Lung (tissue), 12 donors: Measurements from ENCODE around the gene TMEM222. TPM values are rescaled to one million over a fixed set of nuclear protein-coding genes. Genes with fewer than 3 reads are reported as not detected.
A peak's percentile ranks its signal among the peaks of the same experiment; 100 is the strongest.

Experiments used
- ATAC-seq: fragments of 200-7000 bp; cut with Tn5 transposase; one replicate; pipeline ENCODE4 v1.9.1; 2020; ENCODE audit warnings: moderate number of reproducible peaks; ENCODE audit not compliant: insufficient read depth, low FRiP score
- DNase-seq, 3 donors: peaks; one replicate each; pipeline ENCODE4 v3.0.0-alpha.2; 2013 to 2017
- H3K27ac ChIP-seq, 2 donors: one replicate each; pipeline ENCODE4 v1.5.1; 2013; ENCODE audit warnings: mild to moderate bottlenecking in 2 of 2, moderate library complexity in 2 of 2, control low read depth in 1 of 2, inconsistent platforms in 1 of 2, low read depth in 1 of 2, low read length in 1 of 2
- H3K27me3 ChIP-seq, 3 donors: one replicate each; pipeline ENCODE4 v1.5.1; 2013; ENCODE audit warnings: low read length in 2 of 3; ENCODE audit not compliant: control insufficient read depth in 3 of 3, insufficient read depth in 3 of 3
- H3K36me3 ChIP-seq, 4 donors: one replicate each; pipeline ENCODE4 v1.5.1; 2013; ENCODE audit warnings: low read length in 4 of 4, mild to moderate bottlenecking in 1 of 4, moderate library complexity in 1 of 4; ENCODE audit not compliant: control insufficient read depth in 4 of 4, insufficient read depth in 4 of 4
- H3K4me1 ChIP-seq, 5 donors: one replicate each; pipeline ENCODE4 v1.5.1; 2013; ENCODE audit warnings: low read length in 5 of 5, mild to moderate bottlenecking in 2 of 5, moderate library complexity in 1 of 5; ENCODE audit not compliant: control insufficient read depth in 5 of 5, insufficient read depth in 5 of 5
- H3K4me3 ChIP-seq: one replicate; pipeline ENCODE4 v1.5.1; 2013; ENCODE audit warnings: mild to moderate bottlenecking, control low read depth, moderate library complexity
- H3K9ac ChIP-seq, 2 donors: one replicate each; pipeline ENCODE4 v1.5.1; 2013; ENCODE audit warnings: low read length in 2 of 2, control low read depth in 1 of 2; ENCODE audit not compliant: insufficient read depth in 1 of 2
- H3K9me3 ChIP-seq, 4 donors: one replicate each; pipeline ENCODE4 v1.5.1; 2013; ENCODE audit warnings: low read length in 3 of 4, mild to moderate bottlenecking in 1 of 4, moderate library complexity in 1 of 4; ENCODE audit not compliant: control insufficient read depth in 4 of 4, insufficient read depth in 3 of 4
- CTCF ChIP-seq: IDR thresholded peaks from 2 replicates; pipeline ENCODE4 v1.5.1; 2012; ENCODE audit warnings: mild to moderate bottlenecking; ENCODE audit errors: control extremely low read depth, extremely low read depth
- WGBS, 2 donors: extraction: QIAGEN DNeasy Blood & Tissue Kit; methylation state at CpG; one replicate each; pipeline ENCODE4 v1.1.7; 2013; 5-methylcytosine and 5-hydroxymethylcytosine counted together
- polyA plus RNA-seq, 2 donors: library from polyadenylated mRNA; stranded (reverse); fragments of 200-250 nt; gene quantifications; one replicate each; pipeline ENCODE4 v1.2.1, GENCODE V29; 2013
- total RNA-seq, 2 donors: library from RNA; depleted of rRNA in 1 of 2; stranded (reverse); fragments of >200 nt in 1 of 2; gene quantifications; one replicate each; pipeline ENCODE4 v1.2.1, GENCODE V29; 2014 to 2021
- donor health status: control.
- donor health status: control.
- donor health status: Bipolar disorder and iron deficiency.
- donor health status: healthy.
- donor health status: DM: yes; HTN: yes; CAD: no.

Gene TMEM222
- total and polyA plus RNA-seq, 4 donors: 25.2 to 51.5 (median 48.4) TPM

- H3K27me3 ChIP-seq: no peaks in the 10 kb centered on the region
- peak overlapping the region; percentile 50 to 70 for H3K27ac ChIP-seq
- peak; percentile 87 for ATAC-seq
- DNase-seq: peak; percentile 94 to 97 (median 97)
- 17 to 32% methylated on average over 5 of the region's 5 CpGs for WGBS, 2 donors
- no peak overlapping the region for H3K4me3 ChIP-seq
- H3K4me1 ChIP-seq: peaks cover 4 to 42% (median 13%) of the 10 kb centered on the region in 5 donors
- peak; percentile 99 for TF ChIP-seq CTCF
- peaks cover 0 to 55% (median 28%) of the 10 kb centered on the region in 4 donors for H3K36me3 ChIP-seq
- no peaks in the 10 kb centered on the region for H3K9me3 ChIP-seq
- H3K9ac ChIP-seq: peak overlapping the region in 1 of 2 donors; percentile 63
Measured at GRCh38 chr1:27300341-27301051, 21.5 kb upstream of the TMEM222 start.

- ATAC-seq (no peak), DNase-seq (no peak)
- no peak for TF ChIP-seq CTCF
- H3K4me3 ChIP-seq: no peak overlapping the region
- no peaks in the 10 kb centered on the region for H3K9me3 ChIP-seq
- peaks cover 0 to 57% (median 27%) of the 10 kb centered on the region in 4 donors for H3K36me3 ChIP-seq
- no peaks in the 10 kb centered on the region for H3K27me3 ChIP-seq
- peaks cover 4 to 42% (median 13%) of the 10 kb centered on the region in 5 donors for H3K4me1 ChIP-seq
- peak overlapping the region in 1 of 2 donors; percentile 63 for H3K9ac ChIP-seq
- no peak overlapping the region for H3K27ac ChIP-seq
- 78 to 82% methylated on average over 8 of the region's 8 CpGs for WGBS, 2 donors
Measured at GRCh38 chr1:27301052-27301422, 20.9 kb upstream of the TMEM222 start.

- no peaks in the 10 kb centered on the region for H3K27me3 ChIP-seq
- no peak for TF ChIP-seq CTCF
- DNase-seq (no peak), ATAC-seq (no peak)
- peaks cover under 1 to 57% (median 27%) of the 10 kb centered on the region in 4 donors for H3K36me3 ChIP-seq
- H3K4me1 ChIP-seq: peaks cover 4 to 42% (median 13%) of the 10 kb centered on the region in 5 donors
- WGBS, 2 donors: 89 to 93% methylated on average over 10 of the region's 10 CpGs
- no peaks in the 10 kb centered on the region for H3K9me3 ChIP-seq
- no peak overlapping the region for H3K27ac ChIP-seq
- H3K9ac ChIP-seq: no peak overlapping the region
- no peak overlapping the region for H3K4me3 ChIP-seq
Measured at GRCh38 chr1:27301582-27302199, 20.3 kb upstream of the TMEM222 start.
